ENCODE data around the gene FAM24B.

FAM24B gene

DNA sequence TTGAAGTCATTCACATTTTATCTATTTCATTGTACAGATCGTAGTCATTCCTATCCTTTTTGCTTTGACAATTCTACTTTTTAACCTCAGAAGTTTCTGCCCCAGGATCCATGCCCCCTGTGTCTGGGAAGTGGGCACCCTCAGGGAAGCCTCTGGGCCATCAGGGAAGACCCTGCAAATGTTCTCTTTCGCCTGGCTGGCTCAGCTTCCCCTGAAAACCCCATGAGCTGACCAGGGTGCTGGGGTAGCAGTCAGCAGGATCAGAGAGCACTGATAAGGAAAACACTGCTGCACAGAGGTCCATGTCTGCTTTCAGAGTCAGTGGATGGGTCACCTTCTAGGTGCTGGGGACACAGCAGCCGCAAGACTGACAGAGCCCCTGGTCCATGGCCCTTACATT, 57.6 kb downstream of the FAM24B start:
- Histone ChIP-seq H3K27me3 (ENCODE audit: insufficient read depth, low read length, poor library complexity) (no peaks in the 10 kb centered on the region), H3K56ac (ENCODE audit: low read length) (no peak overlapping the region), H2AK5ac (ENCODE audit: low read length) (no peak overlapping the region), H3K4me3 (ENCODE audit: low read length) (no peak overlapping the region), H2BK120ac (ENCODE audit: low read depth, low read length) (no peak overlapping the region), H3K79me1 (ENCODE audit: low read length) (no peaks in the 10 kb centered on the region), H3K9ac (ENCODE audit: low read length) (no peak overlapping the region), H4K8ac (ENCODE audit: low read depth, low read length) (no peak overlapping the region), H3K4me2 (ENCODE audit: low read length) (no peak overlapping the region), H2BK15ac (replicated peaks; ENCODE audit: low read depth) (no peak overlapping the region), H3K79me2 (ENCODE audit: control insufficient read depth, insufficient read depth, low read length) (no peaks in the 10 kb centered on the region), H4K5ac (ENCODE audit: low read length) (no peak overlapping the region), H2BK5ac (ENCODE audit: low read length) (no peak overlapping the region), H3K4me1 (ENCODE audit: control insufficient read depth, low read depth, low read length) (no peaks in the 10 kb centered on the region), H3K23ac (ENCODE audit: low read length) (no peak overlapping the region), H3K4ac (ENCODE audit: low read depth, low read length) (no peak overlapping the region), H3K36me3 (ENCODE audit: control insufficient read depth, insufficient read depth, low read length) (no peaks in the 10 kb centered on the region), H3K18ac (ENCODE audit: low read length) (no peak overlapping the region), H3K27ac (ENCODE audit: low read depth, low read length) (no peak overlapping the region)
- no peak for DNase-seq
- no CpG with 5 or more reads among the region's 3 CpGs for WGBS (ENCODE audit: extremely low coverage, insufficient coverage, low lambda C conversion rate)

DNA sequence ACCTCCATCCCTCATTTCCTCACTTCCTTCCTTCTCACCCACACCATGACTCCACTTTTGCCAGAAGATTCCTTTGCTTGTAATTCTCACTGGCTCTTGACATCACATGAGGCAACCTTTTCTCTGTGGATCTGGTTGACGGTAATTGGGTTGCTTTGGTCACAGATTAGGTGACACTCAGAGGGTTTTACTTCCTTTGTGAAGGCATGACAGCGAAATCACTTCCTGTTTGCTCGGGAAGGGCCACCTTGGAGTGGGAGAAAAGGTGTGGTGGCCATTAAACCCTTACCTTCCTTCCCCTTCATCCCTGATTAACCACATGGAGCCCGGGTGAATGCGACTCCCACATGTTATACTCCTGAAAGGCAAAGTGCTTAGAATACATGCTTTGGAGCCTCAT, 63.9 kb downstream of the FAM24B start:
- Histone ChIP-seq H3K79me2 (ENCODE audit: control insufficient read depth, insufficient read depth, low read length) (no peaks in the 10 kb centered on the region), H3K36me3 (ENCODE audit: control insufficient read depth, insufficient read depth, low read length) (no peaks in the 10 kb centered on the region), H3K27me3 (ENCODE audit: insufficient read depth, low read length, poor library complexity) (no peaks in the 10 kb centered on the region), H3K18ac (ENCODE audit: low read length) (no peak overlapping the region), H3K4me2 (ENCODE audit: low read length) (no peak overlapping the region), H3K27ac (ENCODE audit: low read depth, low read length) (no peak overlapping the region), H3K4me1 (ENCODE audit: control insufficient read depth, low read depth, low read length) (no peaks in the 10 kb centered on the region), H2AK5ac (ENCODE audit: low read length) (no peak overlapping the region), H3K79me1 (ENCODE audit: low read length) (no peaks in the 10 kb centered on the region), H2BK5ac (ENCODE audit: low read length) (no peak overlapping the region), H4K8ac (ENCODE audit: low read depth, low read length) (no peak overlapping the region), H3K9ac (ENCODE audit: low read length) (no peak overlapping the region), H3K23ac (ENCODE audit: low read length) (no peak overlapping the region), H3K4me3 (ENCODE audit: low read length) (no peak overlapping the region), H3K4ac (ENCODE audit: low read depth, low read length) (no peak overlapping the region), H2BK120ac (ENCODE audit: low read depth, low read length) (no peak overlapping the region), H2BK15ac (replicated peaks; ENCODE audit: low read depth) (no peak overlapping the region), H4K5ac (ENCODE audit: low read length) (no peak overlapping the region), H3K56ac (ENCODE audit: low read length) (no peak overlapping the region)
- WGBS (ENCODE audit: extremely low coverage, insufficient coverage, low lambda C conversion rate) = no CpG with 5 or more reads among the region's 5 CpGs
- no peak for DNase-seq

DNA sequence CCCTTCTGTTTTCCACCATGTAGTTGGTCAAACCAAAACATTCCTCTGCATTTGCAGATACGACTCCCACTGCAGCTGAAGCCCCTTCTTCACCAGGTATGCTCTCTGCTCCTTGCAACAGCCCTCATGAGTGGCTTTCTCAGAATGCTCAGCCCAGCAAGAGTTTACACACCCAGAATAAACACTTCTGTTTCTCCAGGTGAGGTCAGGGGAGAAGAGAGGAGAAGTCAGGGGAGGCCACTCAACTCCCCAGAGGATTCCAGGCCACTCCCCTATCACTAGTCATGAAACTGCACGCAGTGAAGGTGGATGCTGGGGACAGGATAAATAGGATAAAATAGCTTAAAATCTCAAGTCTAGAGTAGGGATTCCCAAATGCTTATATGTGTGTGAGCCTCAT, 64.9 kb downstream of the FAM24B start:
- Histone ChIP-seq H3K4me3 (ENCODE audit: low read length) (no peak overlapping the region), H3K79me2 (ENCODE audit: control insufficient read depth, insufficient read depth, low read length) (no peaks in the 10 kb centered on the region), H3K27me3 (ENCODE audit: insufficient read depth, low read length, poor library complexity) (no peaks in the 10 kb centered on the region), H2BK120ac (ENCODE audit: low read depth, low read length) (no peak overlapping the region), H3K79me1 (ENCODE audit: low read length) (no peaks in the 10 kb centered on the region), H3K23ac (ENCODE audit: low read length) (no peak overlapping the region), H3K4me1 (ENCODE audit: control insufficient read depth, low read depth, low read length) (no peaks in the 10 kb centered on the region), H3K18ac (ENCODE audit: low read length) (no peak overlapping the region), H3K56ac (ENCODE audit: low read length) (no peak overlapping the region), H3K4me2 (ENCODE audit: low read length) (no peak overlapping the region), H3K27ac (ENCODE audit: low read depth, low read length) (no peak overlapping the region), H3K36me3 (ENCODE audit: control insufficient read depth, insufficient read depth, low read length) (no peaks in the 10 kb centered on the region), H2AK5ac (ENCODE audit: low read length) (no peak overlapping the region), H4K5ac (ENCODE audit: low read length) (no peak overlapping the region), H3K9ac (ENCODE audit: low read length) (no peak overlapping the region), H2BK15ac (replicated peaks; ENCODE audit: low read depth) (no peak overlapping the region), H4K8ac (ENCODE audit: low read depth, low read length) (no peak overlapping the region), H2BK5ac (ENCODE audit: low read length) (no peak overlapping the region), H3K4ac (ENCODE audit: low read depth, low read length) (no peak overlapping the region)
- no peak for DNase-seq
- WGBS (ENCODE audit: extremely low coverage, insufficient coverage, low lambda C conversion rate) = no CpG with 5 or more reads among the region's 2 CpGs

DNA sequence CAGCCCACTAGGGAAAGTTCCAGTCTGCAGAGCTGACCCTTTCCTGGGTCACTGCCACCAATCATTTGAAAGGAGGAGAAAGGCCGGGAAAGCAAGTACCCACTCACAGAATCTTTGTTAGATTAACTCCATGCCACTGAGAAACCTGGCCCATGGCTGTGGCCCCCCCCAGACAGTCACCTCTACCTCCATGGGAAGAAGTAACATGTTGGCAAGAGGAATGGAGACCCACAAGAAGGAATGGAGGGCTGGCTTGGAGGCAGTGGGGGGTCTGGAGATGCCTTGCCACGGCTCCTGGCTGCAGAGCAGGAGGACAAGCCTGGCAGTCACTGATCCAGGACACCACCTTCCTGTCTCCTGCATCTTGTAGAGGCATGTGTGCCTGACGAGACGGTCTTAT, 66.6 kb downstream of the FAM24B start:
- no peak overlapping the region for H2BK5ac ChIP-seq (ENCODE audit: low read length)
- H3K4ac ChIP-seq (ENCODE audit: low read depth, low read length) = no peak overlapping the region
- no peaks in the 10 kb centered on the region for H3K4me1 ChIP-seq (ENCODE audit: control insufficient read depth, low read depth, low read length)
- H3K4me3 ChIP-seq (ENCODE audit: low read length) = no peak overlapping the region
- H3K79me1 ChIP-seq (ENCODE audit: low read length) = no peaks in the 10 kb centered on the region
- H4K8ac ChIP-seq (ENCODE audit: low read depth, low read length) = no peak overlapping the region
- H3K23ac ChIP-seq (ENCODE audit: low read length) = no peak overlapping the region
- H3K9ac ChIP-seq (ENCODE audit: low read length) = no peak overlapping the region
- H2AK5ac ChIP-seq (ENCODE audit: low read length) = no peak overlapping the region
- H3K18ac ChIP-seq (ENCODE audit: low read length) = no peak overlapping the region
- no peaks in the 10 kb centered on the region for H3K36me3 ChIP-seq (ENCODE audit: control insufficient read depth, insufficient read depth, low read length)
- no peak overlapping the region for H3K4me2 ChIP-seq (ENCODE audit: low read length)
- H4K5ac ChIP-seq (ENCODE audit: low read length) = no peak overlapping the region
- H3K27me3 ChIP-seq (ENCODE audit: insufficient read depth, low read length, poor library complexity) = no peaks in the 10 kb centered on the region
- H2BK120ac ChIP-seq (ENCODE audit: low read depth, low read length) = no peak overlapping the region
- WGBS (ENCODE audit: extremely low coverage, insufficient coverage, low lambda C conversion rate) = no CpG with 5 or more reads among the region's 4 CpGs
- H3K79me2 ChIP-seq (ENCODE audit: control insufficient read depth, insufficient read depth, low read length) = no peaks in the 10 kb centered on the region
- no peak overlapping the region for H3K56ac ChIP-seq (ENCODE audit: low read length)
- DNase-seq = no peak
- H2BK15ac ChIP-seq (replicated peaks; ENCODE audit: low read depth) = no peak overlapping the region
- no peak overlapping the region for H3K27ac ChIP-seq (ENCODE audit: low read depth, low read length)

DNA sequence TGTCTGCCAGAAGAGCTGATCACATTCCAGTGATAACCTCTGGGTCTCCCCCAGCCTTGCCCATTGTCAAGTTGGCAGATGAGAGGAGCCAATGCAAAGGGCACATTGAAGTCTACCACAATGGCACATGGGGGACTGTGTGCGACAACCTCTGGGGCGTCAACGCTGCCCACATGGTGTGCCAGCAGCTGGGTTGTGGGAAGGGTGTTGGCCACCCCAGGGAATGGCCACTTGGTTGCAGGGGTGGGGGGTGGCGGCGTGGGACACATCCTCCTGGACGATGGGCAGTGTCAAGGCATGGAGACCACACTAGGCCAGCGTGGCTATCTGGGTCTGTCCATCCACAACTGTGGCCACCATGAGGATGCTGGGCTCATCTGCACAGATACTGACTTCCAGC, 77.1 kb downstream of the FAM24B start:
- no peak overlapping the region for H2BK15ac ChIP-seq (replicated peaks; ENCODE audit: low read depth)
- H3K4me2 ChIP-seq (ENCODE audit: low read length) = no peak overlapping the region
- no peak overlapping the region for H2BK5ac ChIP-seq (ENCODE audit: low read length)
- no peak overlapping the region for H3K56ac ChIP-seq (ENCODE audit: low read length)
- no peak overlapping the region for H3K23ac ChIP-seq (ENCODE audit: low read length)
- H3K4ac ChIP-seq (ENCODE audit: low read depth, low read length) = no peak overlapping the region
- no peak overlapping the region for H4K8ac ChIP-seq (ENCODE audit: low read depth, low read length)
- no peak overlapping the region for H4K5ac ChIP-seq (ENCODE audit: low read length)
- no CpG with 5 or more reads among the region's 7 CpGs for WGBS (ENCODE audit: extremely low coverage, insufficient coverage, low lambda C conversion rate)
- no peaks in the 10 kb centered on the region for H3K27me3 ChIP-seq (ENCODE audit: insufficient read depth, low read length, poor library complexity)
- H3K79me2 ChIP-seq (ENCODE audit: control insufficient read depth, insufficient read depth, low read length) = no peaks in the 10 kb centered on the region
- H3K18ac ChIP-seq (ENCODE audit: low read length) = no peak overlapping the region
- H2BK120ac ChIP-seq (ENCODE audit: low read depth, low read length) = no peak overlapping the region
- no peaks in the 10 kb centered on the region for H3K36me3 ChIP-seq (ENCODE audit: control insufficient read depth, insufficient read depth, low read length)
- H3K27ac ChIP-seq (ENCODE audit: low read depth, low read length) = no peak overlapping the region
- H3K79me1 ChIP-seq (ENCODE audit: low read length) = no peaks in the 10 kb centered on the region
- DNase-seq = no peak
- no peak overlapping the region for H3K9ac ChIP-seq (ENCODE audit: low read length)
- no peak overlapping the region for H2AK5ac ChIP-seq (ENCODE audit: low read length)
- no peak overlapping the region for H3K4me3 ChIP-seq (ENCODE audit: low read length)
- H3K4me1 ChIP-seq (ENCODE audit: control insufficient read depth, low read depth, low read length) = no peaks in the 10 kb centered on the region

Measured in mesendoderm (in vitro differentiated cells).